AG09309 (cell line): ENCODE results near the gene RETN.

Source experiments
- DNase-seq: peaks from one replicate; pipeline ENCODE4 v3.0.0-alpha.2; 2010; ENCODE audit warnings: low read depth
- H3K4me3 ChIP-seq: 2 replicates; pipeline ENCODE4 v1.5.1; 2011; ENCODE audit warnings: mild to moderate bottlenecking, low read depth, low read length, moderate library complexity; ENCODE audit not compliant: control insufficient read depth
- TF ChIP-seq, protein P1 (sequence below): IDR thresholded peaks from 2 replicates; pipeline ENCODE4 v1.5.1; 2011; ENCODE audit warnings: mild to moderate bottlenecking, low read depth, low read length, inconsistent platforms; ENCODE audit not compliant: insufficient read depth, control insufficient read depth; ENCODE audit errors: missing control alignments

RETN gene

DNA sequence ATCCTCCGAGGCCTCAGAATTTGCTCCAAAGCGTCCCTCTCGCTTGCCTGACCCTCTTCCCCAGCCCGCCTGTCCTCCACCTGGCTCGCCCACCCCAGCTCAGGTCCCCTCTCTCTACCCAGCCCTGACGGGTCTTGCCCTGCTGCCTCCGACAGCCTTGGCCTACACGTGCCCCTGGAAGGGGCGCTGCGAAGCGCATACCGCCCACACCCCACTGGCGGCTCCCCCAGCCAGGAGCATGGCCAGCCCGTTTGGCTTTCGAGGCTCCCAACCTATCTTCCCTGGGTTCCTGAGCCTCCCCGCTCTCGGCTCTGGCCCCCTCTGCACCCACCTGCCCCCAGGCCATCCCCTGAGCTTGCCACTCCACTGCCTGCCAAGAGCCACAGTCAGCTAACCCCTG lies 44.0 kb upstream of the RETN start:
- TF ChIP-seq, protein P1, sequence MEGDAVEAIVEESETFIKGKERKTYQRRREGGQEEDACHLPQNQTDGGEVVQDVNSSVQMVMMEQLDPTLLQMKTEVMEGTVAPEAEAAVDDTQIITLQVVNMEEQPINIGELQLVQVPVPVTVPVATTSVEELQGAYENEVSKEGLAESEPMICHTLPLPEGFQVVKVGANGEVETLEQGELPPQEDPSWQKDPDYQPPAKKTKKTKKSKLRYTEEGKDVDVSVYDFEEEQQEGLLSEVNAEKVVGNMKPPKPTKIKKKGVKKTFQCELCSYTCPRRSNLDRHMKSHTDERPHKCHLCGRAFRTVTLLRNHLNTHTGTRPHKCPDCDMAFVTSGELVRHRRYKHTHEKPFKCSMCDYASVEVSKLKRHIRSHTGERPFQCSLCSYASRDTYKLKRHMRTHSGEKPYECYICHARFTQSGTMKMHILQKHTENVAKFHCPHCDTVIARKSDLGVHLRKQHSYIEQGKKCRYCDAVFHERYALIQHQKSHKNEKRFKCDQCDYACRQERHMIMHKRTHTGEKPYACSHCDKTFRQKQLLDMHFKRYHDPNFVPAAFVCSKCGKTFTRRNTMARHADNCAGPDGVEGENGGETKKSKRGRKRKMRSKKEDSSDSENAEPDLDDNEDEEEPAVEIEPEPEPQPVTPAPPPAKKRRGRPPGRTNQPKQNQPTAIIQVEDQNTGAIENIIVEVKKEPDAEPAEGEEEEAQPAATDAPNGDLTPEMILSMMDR, result no peak
- H3K4me3 ChIP-seq, result no peak overlapping the region
- no peak for DNase-seq

DNA sequence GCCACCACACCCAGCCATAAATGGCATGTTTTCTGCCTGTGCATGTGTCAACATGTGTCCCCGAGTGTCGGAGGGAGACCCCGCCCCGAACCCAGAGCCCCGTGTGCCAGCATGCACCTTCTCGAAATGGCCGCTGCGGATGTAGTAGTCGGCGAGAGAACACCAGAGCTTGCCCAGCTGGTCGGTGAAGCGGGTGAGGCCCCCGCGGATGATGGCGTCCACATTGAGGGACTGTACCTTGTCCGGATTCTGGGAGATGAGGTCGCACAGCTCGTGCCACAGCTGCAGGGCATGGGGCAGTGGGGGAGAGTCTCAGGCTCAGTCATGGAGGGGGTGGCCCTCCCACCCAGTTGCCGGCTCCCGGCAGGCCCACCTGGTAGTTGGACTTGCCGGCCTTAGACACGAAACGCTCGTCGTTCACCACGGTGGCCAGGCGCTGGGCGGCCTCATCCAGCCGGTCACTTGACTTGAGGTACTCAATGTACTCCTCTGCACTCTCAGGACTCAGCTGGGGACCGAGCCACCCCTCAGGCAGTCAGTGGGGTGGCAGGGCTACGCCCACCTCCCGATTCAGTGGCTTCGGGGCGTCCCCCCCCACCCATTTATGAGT lies 43.0 kb upstream of the RETN start:
- H3K4me3 ChIP-seq, result no peak overlapping the region
- DNase-seq, result no peak
- TF ChIP-seq, protein P1, result no peak

DNA sequence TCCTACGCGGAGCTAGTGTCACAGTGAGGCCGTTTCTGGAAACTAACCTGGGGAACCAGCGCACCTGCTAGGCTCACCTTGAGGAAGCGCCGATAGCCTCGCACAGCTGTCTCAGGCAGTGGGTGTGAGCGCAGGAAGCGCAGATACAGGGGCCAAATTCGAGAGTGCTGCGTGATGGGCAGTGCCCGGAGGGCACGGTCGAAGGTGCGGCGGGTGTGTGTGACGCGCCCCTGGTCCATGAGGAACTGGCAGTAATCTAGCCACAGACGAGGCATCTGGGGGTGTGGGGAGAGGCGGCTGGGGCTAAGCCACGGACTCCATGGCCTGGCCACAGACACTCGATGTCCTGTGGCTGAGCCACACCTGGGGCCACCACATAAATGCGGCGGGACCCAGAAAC lies 41.7 kb upstream of the RETN start:
- H3K4me3 ChIP-seq, result no peak overlapping the region
- TF ChIP-seq, protein P1, result no peak
- DNase-seq, result no peak

DNA sequence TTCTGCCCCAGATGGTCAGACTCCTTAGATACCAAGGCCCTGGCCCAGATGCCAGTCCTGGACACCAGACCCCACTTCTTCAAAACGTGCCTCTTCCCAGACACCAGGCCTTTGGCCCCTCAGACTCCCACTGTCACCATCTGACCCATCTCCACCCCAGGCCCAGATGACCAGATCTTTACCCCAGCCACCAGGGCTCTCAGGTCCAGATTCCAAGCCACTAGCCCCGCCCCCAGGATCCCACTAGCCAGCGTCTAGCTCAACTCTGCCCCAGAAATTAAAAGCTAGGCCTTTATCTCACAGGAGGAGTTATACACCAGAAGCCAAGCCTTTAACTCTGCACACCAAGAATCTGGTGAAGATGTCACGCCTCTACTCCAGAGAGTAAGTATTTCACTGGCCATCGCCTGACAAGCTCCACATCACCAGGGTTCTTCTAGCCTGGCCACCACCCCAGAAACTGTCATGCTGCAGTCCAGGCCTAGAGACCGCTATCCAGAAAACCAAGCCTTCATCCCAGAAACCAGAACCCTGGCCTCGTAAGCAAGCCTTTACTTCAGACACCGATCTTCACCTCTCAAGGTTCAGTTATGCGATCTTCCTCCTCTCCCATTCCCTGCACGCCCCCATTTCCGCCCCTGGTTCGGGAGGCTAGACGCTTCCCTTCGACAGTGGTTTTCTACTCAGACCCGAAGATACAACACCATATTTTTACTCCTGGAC lies 40.1 kb upstream of the RETN start:
- TF ChIP-seq, protein P1, result no peak
- DNase-seq, result no peak
- H3K4me3 ChIP-seq, result peak overlapping the region; percentile 71

DNA sequence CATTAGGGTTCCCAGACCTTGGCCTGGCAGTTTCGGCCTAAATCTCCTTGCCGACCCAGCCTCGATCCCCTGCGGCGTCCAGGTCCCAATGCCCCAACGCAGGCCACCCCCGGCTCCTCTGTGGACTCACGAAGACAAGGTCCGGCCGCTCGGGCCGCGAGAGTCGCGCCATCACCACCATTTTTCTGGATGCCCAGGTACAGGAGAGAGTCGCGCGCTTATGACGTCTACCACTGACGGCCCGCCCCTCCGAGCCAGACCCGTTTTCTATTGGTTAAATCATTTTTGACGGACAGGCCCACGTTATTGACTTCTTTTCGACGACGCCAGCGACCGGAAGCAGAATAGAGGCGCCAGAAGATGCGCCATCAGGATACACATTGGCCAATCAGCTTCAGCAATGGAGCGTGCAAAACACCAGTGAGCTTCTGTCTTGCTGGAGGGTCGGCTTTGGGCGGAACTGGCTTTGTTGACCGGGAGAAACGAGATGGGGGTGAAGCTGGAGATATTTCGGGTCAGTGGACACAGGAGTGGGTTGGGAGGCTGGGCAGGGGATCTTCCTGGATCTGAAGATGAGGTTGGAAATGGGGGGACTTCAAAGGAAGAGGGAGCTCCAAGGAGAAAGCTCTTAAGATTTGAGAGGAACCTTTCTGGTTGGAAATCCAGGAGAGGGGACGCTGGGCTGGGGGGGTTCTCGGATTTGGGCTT lies 39.3 kb upstream of the RETN start, which contains the start of the genes PET100 and XAB2:
TSS of gene PET100 (plus strand) at position 447 of the 708 bp plus-strand sequence. CDS start at position 488, 41 bp downstream.
TSS of gene XAB2 (minus strand) at position 199 of the 708 bp plus-strand sequence. CDS start at position 181, 18 bp downstream.
- TF ChIP-seq, protein P1, result no peak
- DNase-seq, result peak; percentile 97
- H3K4me3 ChIP-seq, result peak within 1 kb of the TSS; percentile 71

DNA sequence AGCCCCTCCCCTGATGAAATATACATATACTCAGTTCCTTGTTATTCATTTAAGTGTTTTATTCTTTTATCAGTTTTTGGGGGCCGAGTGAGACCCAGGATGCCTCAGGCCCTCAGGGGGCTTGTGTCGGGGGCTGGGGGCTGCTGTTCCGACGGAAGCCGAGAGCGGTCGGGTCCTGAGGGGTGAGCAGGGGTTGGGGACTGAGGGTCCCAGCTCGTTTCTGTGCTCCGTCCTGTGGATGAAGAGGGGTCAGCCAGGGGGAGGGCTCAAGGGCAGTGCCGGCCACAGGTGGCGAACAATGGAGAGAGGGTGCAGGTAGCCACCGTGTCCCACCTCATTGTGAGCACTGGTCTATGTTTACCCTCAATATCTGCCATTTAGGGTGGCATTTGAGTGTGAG lies 37.3 kb upstream of the RETN start:
- no peak overlapping the region for H3K4me3 ChIP-seq
- DNase-seq, result no peak
- TF ChIP-seq, protein P1, result no peak
